Amniotic stem cell (primary cell): ENCODE results near the gene CD300LG.
"Not testable (repeated sequence)": the region's sequence is repeated elsewhere in the genome, so short reads cannot be mapped to it uniquely, and the experiment has no call there.

Experiments used
- DNase-seq: peaks from one replicate; lab custom pipeline; 2025; lab: John Stamatoyannopoulos, UW

The CD300LG gene, protein sequence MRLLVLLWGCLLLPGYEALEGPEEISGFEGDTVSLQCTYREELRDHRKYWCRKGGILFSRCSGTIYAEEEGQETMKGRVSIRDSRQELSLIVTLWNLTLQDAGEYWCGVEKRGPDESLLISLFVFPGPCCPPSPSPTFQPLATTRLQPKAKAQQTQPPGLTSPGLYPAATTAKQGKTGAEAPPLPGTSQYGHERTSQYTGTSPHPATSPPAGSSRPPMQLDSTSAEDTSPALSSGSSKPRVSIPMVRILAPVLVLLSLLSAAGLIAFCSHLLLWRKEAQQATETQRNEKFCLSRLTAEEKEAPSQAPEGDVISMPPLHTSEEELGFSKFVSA

DNA sequence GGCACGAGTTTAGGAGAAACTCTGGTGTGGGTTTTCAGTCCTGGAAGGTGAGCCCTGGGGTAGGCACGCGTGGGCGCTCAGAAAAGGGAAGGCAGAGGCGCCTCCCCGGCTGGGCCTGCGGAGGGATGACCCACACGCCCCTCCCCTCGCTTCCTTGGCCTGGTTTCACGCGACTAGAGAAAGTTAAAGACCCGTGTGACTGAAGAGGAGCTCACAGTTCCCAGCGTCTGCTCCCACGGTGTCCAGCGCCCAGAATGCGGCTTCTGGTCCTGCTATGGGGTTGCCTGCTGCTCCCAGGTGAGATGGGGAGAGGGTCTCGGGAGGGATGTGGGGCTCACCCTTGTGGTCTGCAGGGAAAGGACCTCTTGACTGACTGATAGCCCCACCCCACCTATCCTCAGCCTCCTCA, at the start of gene CD300LG:
Gene CD300LG, plus strand, starts transcription at position 214 of the 409 bp plus-strand sequence. Its CDS starts 41 bp downstream, at position 255.
- no peak for DNase-seq

DNA sequence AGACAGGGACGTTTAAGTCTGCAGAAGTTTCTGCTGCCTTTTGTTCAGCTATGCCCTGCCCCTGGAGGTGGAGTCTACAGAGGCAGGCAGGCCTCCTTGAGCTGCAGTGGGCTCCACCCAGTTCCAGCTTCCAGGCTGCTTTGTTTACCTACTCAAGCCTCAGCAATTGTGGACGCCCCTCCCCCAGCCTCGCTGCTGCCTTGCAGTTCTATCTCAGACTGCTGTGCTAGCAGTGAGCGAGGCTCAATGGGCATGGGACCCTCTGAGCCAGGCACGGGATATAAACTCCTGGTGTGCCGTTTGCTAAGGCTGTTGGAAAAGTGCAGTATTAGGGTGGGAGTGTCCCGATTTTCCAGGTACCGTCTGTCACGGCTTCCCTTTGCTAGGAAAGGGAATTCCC, 49.0 kb upstream of the CD300LG start:
- not testable (repeated sequence) for DNase-seq

DNA sequence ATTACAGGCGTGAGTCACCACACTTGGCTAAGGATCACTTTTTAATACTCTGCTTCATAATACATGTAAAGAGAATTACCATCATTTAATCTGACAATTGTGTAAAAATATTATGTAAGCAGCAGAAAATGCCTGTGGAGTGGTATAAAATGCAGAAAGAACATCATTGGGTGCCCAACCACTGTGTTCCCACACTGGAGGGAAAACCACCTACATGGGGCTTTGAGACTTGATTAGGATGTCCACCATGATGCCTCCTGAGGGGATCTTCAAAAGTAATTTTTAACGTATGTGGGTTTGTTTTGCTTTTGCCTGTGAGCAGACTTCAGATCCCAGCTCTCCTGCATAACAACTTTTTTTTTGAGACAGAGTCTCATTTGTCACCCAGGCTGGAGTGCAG, 47.9 kb upstream of the CD300LG start:
- DNase-seq = no peak

DNA sequence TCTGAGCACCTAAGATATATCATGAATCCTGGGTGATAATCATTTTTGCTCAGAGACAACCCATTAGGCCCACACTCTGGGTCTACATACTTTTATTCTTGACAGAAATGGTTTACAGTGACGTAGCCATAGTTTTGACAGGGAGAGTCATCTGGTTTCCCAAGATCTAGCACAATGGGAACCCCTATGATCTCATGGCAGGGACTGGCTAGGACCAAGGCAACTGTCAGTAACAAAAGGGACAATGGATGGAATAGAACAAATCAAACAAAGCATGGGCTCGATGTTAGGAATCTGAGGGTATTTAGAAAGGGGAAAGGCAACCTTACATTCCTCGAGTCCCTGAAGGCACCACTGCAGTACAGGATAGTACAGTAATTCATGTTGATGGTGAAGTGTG, 46.2 kb upstream of the CD300LG start:
- no peak for DNase-seq

DNA sequence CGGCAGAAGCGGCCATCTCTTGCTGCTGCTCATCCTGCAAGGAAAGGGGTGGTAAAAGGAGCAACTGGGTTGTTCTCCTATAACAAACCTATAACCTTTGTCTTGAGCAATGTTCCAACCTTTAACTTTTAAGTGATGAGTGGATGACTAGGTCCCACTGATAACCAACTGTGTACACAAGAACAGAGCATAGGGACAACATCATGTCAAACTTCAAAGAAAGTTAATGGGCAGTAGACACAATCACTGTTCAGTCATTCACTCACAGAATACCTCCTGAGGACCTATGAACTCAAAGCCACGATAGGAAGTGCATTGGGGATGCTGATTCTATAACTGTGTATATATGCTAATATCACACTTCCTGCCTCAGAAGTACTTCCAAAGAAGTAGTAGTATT, 45.1 kb upstream of the CD300LG start:
- DNase-seq = no peak

DNA sequence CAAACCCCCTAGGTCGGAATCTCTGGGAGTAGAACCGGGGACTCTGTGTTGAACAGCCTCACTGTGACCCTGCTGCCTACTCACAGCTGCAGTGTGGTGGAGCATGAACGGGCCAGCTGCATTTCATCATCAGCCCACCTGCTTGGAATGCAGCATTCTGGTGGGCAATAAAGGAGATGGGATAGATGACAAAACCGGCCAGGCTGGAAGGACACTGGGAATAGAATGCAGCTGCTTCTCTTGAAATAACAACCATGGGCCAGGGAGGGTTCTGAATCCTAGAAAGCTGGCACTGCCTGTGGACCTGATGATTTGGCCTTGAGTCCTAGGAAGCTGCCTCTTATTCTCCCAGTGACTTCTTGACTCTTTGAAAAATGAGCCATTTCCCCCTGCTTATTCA, 43.2 kb upstream of the CD300LG start:
- DNase-seq = no peak

DNA sequence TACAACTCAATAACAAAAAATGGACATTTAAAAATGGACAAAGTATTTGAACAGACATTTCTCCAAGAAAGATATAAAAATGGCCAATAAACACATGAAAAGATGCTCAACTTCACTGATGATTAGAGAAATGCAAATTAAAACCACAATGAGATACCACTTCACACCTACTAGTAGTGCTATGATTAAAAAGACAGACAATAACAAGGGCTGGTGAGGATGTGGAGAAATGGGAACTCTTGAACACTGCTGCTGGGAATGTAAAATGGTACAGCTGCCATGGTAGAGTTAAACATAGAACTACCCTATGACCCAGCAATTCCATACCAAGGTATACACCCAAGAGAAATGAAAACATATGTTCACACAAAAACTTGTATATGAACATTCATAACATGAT, 41.9 kb upstream of the CD300LG start:
- DNase-seq = no peak

DNA sequence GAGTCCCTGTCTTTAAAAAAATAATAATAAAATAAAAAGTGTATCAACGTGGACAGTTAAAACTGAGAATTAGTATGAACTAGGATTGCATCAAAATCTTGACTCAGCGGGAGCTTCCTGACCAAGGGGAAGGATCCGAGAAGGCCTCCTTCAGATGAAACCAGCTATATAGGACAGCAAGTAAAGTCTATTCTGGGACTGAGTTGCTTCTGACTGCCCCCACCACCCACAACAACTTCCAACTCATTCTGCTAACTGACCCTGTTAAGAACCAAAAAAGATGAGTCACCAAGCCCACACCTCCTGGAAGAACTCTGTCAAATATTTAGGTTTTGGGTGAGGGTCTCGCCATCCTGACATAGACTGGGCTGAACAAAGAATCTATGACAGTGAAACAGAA, 38.9 kb upstream of the CD300LG start:
- DNase-seq = no peak

DNA sequence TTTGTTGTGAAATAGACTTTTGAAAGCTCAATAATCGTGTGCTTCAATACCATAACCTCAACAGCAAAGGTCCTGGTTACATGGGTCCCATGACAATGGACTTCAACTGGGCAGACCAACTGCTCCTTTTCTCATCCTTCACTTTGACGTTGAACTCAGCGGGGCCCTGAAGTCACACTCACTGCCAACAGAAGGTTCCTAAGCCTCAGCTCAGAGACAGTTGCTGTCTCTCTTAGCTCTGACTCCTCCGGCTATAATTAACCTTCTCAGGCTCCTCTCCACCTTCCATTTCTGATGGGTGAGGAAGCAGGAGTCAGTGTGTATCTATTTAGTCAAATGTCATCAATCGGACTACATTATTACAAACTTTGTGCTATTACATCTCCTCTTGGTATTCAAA, 37.9 kb upstream of the CD300LG start:
- DNase-seq = no peak

DNA sequence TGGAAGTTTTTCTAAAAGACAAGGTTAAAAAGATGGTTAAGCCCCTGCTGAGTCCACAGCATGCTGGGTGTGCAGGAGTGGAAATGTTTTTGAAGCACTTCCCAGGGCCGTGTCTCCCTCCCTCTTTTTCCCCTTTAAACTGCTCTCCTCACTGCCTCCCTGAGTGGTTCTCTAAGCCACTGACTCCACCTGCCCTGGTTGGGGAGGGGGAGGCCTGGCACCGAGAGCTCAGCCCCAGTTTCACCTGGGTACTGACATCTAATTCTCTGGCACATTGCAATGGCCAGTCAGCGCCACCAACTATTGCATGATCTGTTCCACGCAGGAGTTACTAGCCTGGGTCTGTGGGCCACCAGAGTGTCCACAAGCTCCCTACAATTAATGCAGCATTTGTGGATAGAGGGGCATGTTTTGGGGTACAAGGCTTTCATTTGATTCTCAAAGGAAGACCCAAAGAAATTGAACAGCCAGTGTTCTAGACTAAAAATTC, 36.7 kb upstream of the CD300LG start:
- DNase-seq = no peak

DNA sequence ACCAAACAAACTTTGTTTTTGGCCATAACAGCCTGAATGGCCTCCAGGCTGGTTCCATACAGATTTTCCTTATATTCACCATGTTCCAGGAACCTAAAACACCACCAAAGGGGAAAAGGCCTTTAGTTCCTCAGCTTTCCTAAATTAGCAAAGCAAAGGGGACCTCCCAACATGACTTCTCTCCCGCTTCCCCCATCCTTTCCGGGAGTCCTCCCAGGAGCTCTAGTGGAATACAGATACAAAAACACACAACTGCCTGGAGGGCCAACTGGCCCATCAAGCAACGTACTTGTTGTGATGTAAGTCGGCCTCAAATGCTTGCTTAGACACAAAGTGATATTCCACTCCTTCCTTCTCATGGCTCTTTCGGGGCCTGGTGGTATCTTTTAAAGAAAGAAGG, 36.2 kb upstream of the CD300LG start:
- DNase-seq = no peak

DNA sequence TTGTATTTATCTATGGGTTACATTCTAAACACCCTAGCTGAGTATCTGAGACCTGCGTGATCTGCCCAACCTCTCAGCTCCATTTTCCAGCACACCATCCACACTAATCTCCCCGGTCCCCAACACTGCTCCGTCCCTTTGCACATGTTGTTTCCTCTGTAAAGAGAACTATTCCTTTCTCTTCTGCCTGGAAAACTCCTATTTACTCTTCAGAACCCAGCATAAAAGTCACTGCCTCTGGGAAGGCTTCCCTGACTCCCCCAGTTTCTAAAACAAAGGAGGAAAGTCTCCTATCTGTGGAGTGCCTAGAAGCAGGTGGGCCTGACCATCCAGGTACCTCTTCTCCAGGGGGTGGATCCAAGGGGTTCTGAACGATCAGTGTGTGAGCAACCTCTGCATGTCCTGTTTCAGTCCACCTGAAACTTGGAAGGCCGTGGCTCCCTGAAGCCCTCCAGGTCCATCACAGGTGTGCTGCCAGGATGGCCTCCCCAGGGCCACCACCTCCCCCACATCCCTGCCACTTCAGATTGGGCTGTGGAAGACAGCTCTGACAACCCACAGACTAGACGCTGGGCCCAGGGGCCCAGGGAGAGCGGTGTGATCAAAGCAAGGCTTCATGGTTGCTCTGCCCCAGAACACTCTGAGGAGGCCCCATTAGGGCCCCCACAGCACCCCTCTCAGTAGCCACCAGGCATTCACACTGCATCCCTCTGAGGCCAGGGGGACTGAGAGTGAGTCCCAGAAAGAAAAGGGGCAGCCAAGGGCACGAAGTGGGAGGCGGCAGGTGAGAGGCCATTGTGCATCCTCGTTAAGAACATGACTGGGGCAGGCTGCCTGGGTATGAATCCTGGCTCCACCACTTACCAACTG, 34.3 kb upstream of the CD300LG start:
- DNase-seq = no peak

DNA sequence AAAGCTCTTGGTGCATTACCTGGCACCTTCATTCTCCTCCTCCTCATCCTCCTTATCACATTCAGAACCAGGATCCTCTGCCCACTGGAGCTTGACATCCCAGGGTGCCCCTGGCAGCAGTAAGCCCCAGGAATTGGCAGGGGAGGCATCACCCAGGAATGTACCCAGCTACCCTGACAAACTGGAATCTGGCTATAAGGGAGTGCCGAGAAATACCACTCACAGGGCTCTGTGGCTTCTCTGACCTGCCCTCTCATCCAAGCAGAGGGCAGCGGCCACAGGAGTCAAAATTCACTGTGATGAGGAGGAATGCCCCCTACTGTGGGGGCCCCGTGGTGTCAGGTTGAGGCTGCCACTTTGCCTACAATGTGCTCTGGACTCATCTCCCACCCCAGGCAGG, 33.6 kb upstream of the CD300LG start:
- DNase-seq = no peak

DNA sequence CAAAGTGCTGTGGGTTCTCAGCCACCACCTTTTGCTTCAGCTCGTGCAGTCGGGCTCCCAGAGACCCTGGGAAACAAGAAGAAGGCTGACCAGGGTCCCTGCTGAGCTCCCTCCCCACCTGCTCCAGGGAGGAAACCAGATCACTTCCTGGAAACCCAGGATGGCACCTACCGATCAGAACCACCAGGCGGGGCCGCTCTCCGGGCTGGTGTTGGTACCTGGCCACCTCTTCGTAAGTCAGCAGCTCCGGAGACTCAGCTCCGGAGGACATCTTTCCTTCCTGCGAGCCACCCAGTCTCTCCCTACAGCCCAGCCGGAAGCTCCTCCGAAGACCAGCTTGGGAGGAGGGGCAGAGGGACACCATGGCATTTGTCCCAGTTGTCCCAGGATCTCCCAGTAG, 33.0 kb upstream of the CD300LG start:
- no peak for DNase-seq

DNA sequence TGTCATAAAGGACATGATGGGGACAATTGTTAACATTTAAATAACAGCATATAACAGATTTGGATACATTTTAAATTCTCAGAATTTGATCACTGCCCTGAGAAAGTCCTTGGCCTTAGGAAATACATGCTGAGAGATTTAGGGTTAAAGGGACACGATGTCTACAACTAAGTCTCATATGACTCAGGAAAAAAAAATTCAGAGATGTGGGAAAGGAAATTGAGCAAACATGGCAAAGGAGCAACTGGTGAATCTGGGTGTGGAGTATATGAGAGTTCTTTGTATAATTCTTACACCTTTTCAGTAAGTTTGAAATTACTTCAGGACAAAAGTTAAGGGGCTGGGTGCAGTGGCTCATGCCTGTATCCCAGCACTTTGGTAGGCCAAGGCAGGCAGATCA, 32.3 kb upstream of the CD300LG start:
- peak; percentile 26 for DNase-seq

DNA sequence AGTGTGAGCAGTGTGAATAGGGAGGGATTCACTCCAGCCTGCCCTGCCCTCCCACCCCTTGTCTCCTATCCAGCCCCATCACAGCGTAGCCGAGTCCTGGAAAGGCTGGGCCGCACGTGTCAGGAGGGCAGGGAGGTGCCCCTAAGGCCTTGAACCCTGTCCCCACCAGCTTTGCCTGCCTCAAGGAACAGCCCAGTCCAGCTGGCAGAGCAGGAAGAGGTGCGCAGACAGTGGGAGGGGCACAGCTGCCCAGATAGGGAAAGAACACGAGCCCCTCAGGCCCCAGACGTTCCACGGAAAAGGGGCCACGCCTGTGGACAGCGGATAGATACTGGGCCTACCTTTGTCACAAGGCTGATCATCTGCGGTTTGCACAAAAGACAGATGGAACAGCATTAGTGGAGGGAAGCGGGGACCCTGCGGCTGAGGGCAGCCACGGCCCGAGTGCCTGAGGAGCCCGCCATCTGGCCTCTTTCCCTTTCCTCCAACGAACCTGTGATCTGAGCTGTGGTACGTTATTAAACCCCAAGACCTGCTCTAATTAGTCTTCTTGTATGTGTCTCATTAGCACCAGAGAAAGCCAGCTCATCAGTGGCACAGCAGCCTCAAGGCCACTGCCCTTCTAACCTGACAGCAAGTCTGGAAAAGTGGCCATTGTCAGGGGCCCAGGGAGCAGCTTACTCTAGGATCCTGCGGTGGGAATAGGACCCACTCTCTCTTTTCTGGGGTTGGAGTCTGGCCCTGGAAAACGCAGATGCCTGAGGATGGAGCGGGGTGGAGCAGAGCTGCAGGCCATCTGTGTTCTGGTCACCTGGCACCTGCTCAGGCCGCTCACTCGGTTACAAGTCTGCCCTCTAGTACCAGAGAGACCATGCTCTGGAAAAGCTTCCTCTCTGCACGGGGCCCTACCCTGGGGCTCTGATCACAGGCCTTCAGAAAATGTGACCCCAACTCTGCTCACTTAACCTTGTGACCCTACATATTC, 30.3 kb upstream of the CD300LG start:
- DNase-seq = no peak

DNA sequence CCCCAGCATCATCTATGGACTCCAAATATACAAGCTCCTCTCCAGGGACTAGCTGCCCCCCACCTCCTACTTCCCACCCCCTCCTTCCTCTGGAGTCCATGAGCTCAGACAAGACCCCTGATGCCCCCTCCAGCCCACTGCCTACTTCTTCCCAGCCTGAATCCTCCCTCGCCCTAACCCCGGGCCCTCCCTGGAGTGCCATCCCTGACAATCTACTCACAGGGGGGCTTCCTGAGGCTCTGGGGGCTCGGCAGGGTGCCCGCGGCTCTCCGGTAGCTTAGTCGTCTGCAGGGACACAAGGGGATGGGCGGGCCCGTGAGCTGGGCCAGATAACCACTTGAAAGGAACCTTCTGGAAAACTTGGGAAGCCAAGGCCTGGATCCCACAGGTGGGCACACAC, 29.1 kb upstream of the CD300LG start:
- DNase-seq = no peak

DNA sequence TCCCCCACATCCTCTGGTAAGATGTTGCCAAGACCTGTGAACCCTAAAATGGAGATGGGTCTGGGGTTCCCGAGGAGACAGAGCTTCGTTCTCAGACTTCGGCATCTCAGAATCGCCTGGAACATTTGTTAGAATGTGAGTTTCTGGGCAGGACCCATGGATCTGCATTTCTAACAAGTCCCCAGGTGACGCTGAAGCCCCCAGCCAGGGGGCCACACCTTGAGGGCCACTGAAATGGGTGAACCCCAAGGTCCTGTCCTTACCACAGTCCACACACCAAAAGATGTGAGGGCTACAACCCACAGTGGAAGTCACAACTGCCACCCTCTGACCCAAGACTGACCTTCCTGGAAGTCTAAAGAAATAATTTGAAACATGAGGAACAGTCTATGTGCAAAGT, 28.0 kb upstream of the CD300LG start:
- DNase-seq = no peak

DNA sequence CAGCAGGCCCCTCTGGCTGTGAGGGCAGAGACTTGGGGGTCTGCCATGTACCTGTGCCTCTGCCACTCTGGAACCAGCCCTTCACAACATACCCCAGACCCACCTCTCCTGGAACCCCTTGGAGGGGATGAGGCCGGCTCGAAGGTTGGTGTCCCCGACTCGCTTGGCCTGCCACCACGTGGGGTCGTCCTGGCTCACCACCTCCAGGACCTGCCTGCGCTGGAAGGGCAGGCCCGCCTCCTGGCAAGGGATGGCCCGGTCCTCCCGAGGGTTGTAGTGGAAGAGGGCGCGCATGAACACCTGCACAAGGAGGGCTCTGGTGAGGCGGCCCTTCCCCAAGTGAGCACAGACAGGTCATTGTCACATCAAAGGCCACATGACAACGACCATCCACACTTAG, 26.2 kb upstream of the CD300LG start:
- DNase-seq = no peak

DNA sequence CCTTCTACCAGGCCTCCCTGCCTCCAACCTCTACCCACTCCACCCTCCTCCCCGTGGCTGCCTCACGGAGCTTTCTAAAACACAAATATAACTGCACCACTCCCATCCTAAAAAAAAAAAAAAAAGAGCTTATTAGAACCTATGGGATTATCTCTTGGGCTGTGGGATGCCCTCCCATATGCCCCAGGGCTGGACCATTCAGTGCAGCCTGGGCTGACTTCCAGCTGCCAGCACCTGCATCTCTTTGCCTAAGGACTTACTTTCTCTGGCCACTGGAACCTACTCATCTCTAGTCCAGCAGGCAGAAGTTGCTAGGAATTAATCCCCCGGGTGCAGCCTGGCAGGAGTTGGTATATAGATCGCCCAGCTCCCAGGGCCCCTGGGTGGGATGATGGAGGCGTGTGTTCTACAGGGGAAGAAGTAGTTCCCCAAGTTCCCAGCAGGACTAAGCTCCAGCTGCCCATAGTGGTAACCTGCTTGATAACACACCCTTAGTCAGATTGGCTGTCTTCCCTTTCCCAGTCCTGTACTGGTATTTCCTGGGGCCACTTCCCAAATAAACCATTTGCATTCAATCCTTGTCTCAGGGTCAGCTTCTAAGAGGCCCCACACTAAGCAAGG, 24.3 kb upstream of the CD300LG start:
- DNase-seq = no peak

DNA sequence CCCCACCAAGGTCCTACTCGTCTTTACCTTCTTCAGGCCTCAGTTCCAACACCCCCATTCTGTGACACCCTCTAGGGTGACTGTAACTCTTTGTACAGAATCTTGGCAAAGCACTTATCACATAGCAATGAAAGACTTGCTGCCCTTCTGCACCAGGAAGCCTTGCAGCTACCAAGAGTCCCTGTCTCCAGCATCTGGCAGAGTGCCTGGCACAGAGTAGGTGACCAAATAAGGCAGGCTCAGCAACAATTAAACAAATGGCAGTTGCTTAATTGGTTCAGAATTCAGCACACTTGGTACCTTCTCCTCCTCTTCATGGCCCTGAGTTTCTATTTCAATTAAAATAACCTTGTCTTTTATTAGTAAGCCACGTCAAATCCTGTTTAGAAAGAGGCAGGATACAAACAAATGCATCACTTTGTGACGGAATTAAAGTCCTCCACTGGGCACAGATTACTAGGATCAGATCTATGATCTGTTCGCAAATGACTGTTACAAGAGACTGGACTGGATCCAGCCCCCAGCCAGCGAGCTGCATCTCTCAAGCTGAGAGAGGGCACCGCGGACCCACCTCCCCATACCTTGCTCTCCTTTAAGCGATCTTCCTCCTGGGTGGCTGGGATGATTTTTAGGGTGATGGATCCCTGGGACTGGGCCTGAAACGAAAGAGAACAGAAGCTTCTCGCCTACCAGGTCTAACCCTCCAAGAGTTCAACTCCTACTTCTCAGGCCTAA, 23.5 kb upstream of the CD300LG start:
- DNase-seq = no peak
